GM12878 (cell line): ENCODE results near the gene EPN1. TPM values are rescaled to one million over a fixed set of nuclear protein-coding genes. Genes with fewer than 3 reads are reported as not detected.
A peak's percentile ranks its signal among the peaks of the same experiment; 100 is the strongest.

Experiments
- ATAC-seq: fragments of 200-7000 bp; cut with Tn5 transposase; 3 replicates; pipeline ENCODE4 v1.9.1; 2020; ENCODE audit warnings: mild to moderate bottlenecking, moderate library complexity
- BruUV-seq: library from RNA; stranded (reverse); fragments of 400-500 nt; replicated peaks from 2 replicates; lab custom pipeline; 2021; lab: Mats Ljungman, UMichigan
- CTCF ChIA-PET: fragments of 300-600 bp; sonication (Branson Sonifier 250); formaldehyde crosslinking; extraction: SDS; loops from one replicate; lab custom pipeline; 2021; ENCODE audit warnings: inconsistent platforms; lab: Yijun Ruan, JAX
- POLR2A ChIA-PET: fragments of 350-600 bp; formaldehyde crosslinking; extraction: SDS; loops from one replicate; lab custom pipeline; 2021; ENCODE audit warnings: inconsistent platforms; lab: Charles Lee
- RAD21 ChIA-PET: fragments of 300-600 bp; sonication (Branson Sonifier 250); formaldehyde crosslinking; loops from one replicate; lab custom pipeline; 2023; ENCODE audit warnings: antibody characterized with exemption; ENCODE audit not compliant: unreplicated experiment; lab: Charles Lee
- SMC1A ChIA-PET: fragments of 300-600 bp; sonication (Branson Sonifier 250); formaldehyde crosslinking; loops from one replicate; lab custom pipeline; 2023; ENCODE audit not compliant: unreplicated experiment, uncharacterized antibody; lab: Charles Lee
- DNase-seq: peaks from one replicate; pipeline ENCODE4 v3.0.0-alpha.2; 2011; ENCODE audit warnings: low read depth, low spot score
- FAIRE-seq: peaks from 3 replicates; lab custom pipeline; 2011; peaks lifted over from hg19 to GRCh38; lab: Jason Lieb, UNC
- H2AFZ ChIP-seq: 2 replicates; pipeline ENCODE4 v1.6.0; 2011; ENCODE audit warnings: low read depth, low read length, control low read depth; ENCODE audit not compliant: control insufficient read depth
- H3K27ac ChIP-seq: 2 replicates; pipeline ENCODE4 v1.5.1; 2011; ENCODE audit warnings: control low read depth; ENCODE audit not compliant: control insufficient read depth, insufficient read depth
- H3K27me3 ChIP-seq, 2 experiments: replicated peaks in 1 of 2; 2 replicates each; pipeline versions ENCODE4 v1.6.0 to v1.6.1; 2011; ENCODE audit warnings: low read length in 1 of 2; ENCODE audit not compliant: control insufficient read depth in 2 of 2, insufficient read depth in 2 of 2
- H3K36me3 ChIP-seq, 2 experiments: 2 replicates each; pipeline ENCODE4 v1.5.1; 2011; ENCODE audit warnings: low read length in 1 of 2; ENCODE audit not compliant: control insufficient read depth in 2 of 2, insufficient read depth in 2 of 2
- H3K4me1 ChIP-seq: 2 replicates; pipeline ENCODE4 v1.6.1; 2011; ENCODE audit warnings: mild to moderate bottlenecking, low read length, moderate library complexity, mixed read lengths; ENCODE audit not compliant: control insufficient read depth, insufficient read depth
- H3K4me2 ChIP-seq: 2 replicates; pipeline ENCODE4 v1.6.0; 2011; ENCODE audit warnings: control low read depth; ENCODE audit not compliant: control insufficient read depth, insufficient read depth
- H3K4me3 ChIP-seq: fragments of 200-600 bp; sonication (generic); 2 replicates; pipeline ENCODE4 v1.5.1; 2016
- H3K79me2 ChIP-seq: 2 replicates; pipeline ENCODE4 v1.6.0; 2011; ENCODE audit warnings: low read length; ENCODE audit not compliant: control insufficient read depth, insufficient read depth
- H3K9ac ChIP-seq: 2 replicates; pipeline ENCODE4 v1.8.0; 2011; ENCODE audit warnings: low read length, control low read depth, mixed read lengths; ENCODE audit not compliant: control insufficient read depth, insufficient read depth
- H3K9me3 ChIP-seq: replicated peaks from 3 replicates; pipeline ENCODE4 v1.5.1; 2011; ENCODE audit warnings: mild to moderate bottlenecking, low read length; ENCODE audit not compliant: control insufficient read depth, insufficient read depth
- H4K20me1 ChIP-seq: 2 replicates; pipeline ENCODE4 v1.6.0; 2011; ENCODE audit not compliant: control insufficient read depth, insufficient read depth
- CBX3 ChIP-seq: fragments of 200-600 bp; sonication (generic); IDR thresholded peaks from 2 replicates; pipeline ENCODE4 v1.6.1; 2016; ENCODE audit warnings: low read depth, borderline replicate concordance
- CHD1 ChIP-seq: IDR thresholded peaks from 2 replicates; pipeline ENCODE4 v1.6.1; 2012; ENCODE audit warnings: low read depth, low read length, improper control_type of control experiment
- FOXM1 ChIP-seq: IDR thresholded peaks from 2 replicates; pipeline ENCODE4 v1.6.1; 2012; ENCODE audit warnings: low read depth, mild to moderate bottlenecking, inconsistent platforms, low read length, moderate library complexity
- GABPA ChIP-seq: IDR thresholded peaks from 2 replicates; pipeline ENCODE4 v1.6.1; 2014; ENCODE audit warnings: antibody characterized with exemption, low read depth, mild to moderate bottlenecking, inconsistent platforms
- MEF2B ChIP-seq: fragments of 450-650 bp; IDR thresholded peaks from 2 replicates; pipeline ENCODE4 v1.6.1; 2018; ENCODE audit warnings: mild to moderate bottlenecking, moderate library complexity; ENCODE audit not compliant: partially characterized antibody, poor library complexity, severe bottlenecking
- PAX5 ChIP-seq: IDR thresholded peaks from 2 replicates; pipeline ENCODE4 v1.6.1; 2011; ENCODE audit warnings: low read depth, low read length, borderline replicate concordance
- PML ChIP-seq: IDR thresholded peaks from 2 replicates; pipeline ENCODE4 v1.6.1; 2012; ENCODE audit warnings: low read length, inconsistent platforms
- POLR2A ChIP-seq: IDR thresholded peaks from 2 replicates; pipeline ENCODE4 v1.6.1; 2011; ENCODE audit warnings: low read depth, mild to moderate bottlenecking, low read length
- SIN3A ChIP-seq: IDR thresholded peaks from 2 replicates; pipeline ENCODE4 v1.6.1; 2012; ENCODE audit warnings: low read depth, low read length, improper control_type of control experiment
- SMAD1 ChIP-seq: fragments of 450-650 bp; IDR thresholded peaks from 2 replicates; pipeline ENCODE4 v1.6.1; 2018; ENCODE audit warnings: mild to moderate bottlenecking, low read depth; ENCODE audit not compliant: partially characterized antibody
- STAT3 ChIP-seq: IDR thresholded peaks from 2 replicates; pipeline ENCODE4 v1.6.1; 2011; ENCODE audit warnings: low read depth, low read length, improper control_type of control experiment
- WGBS: methylation state at CpG from one replicate; pipeline ENCODE4 v1.1.6; 2016; ENCODE audit warnings: low lambda C conversion rate; ENCODE audit not compliant: insufficient replicate concordance, insufficient coverage; ENCODE audit errors: missing lambda C conversion rate; 5-methylcytosine and 5-hydroxymethylcytosine counted together
- in situ Hi-C: fragments of 300-500 bp; cut with MboI; formaldehyde crosslinking; loops from 9 replicates; pipeline ENCODE4 v1.14.3; 2018; ENCODE audit warnings: mixed read lengths
- intact Hi-C: fragments of 100-400 bp; cut with micrococcal nuclease; formaldehyde crosslinking; loops from one replicate; pipeline ENCODE4 v1.14.2; 2022; ENCODE audit not compliant: unreplicated experiment
- polyA plus RNA-seq, 11 experiments: library from polyadenylated mRNA; depleted of rRNA in 4 of 11; unstranded in 6 of 11; stranded (reverse) in 5 of 11; fragments of >200 nt; fragmentation: Nextera tagmentation in 4 of 11; fragmentation: Illumina TruSeq in 1 of 11; extraction: Ambion mirVana in 4 of 11; extraction: Trizol in 1 of 11; gene quantifications; 1 replicate in 1 of 11; 2 replicates in 10 of 11; pipeline versions ENCODE4 v1.2.1 to v1.2.3, GENCODE V29; 2011 to 2016; ENCODE audit warnings: inconsistent platforms in 2 of 11, missing spikeins in 2 of 11, low read depth in 1 of 11
- total RNA-seq, 4 experiments: library from RNA; depleted of rRNA in 3 of 4; stranded (reverse); fragments of >200 nt in 3 of 4; fragmentation: Illumina TruSeq in 1 of 4; extraction: Trizol in 1 of 4; gene quantifications; 2 replicates each; pipeline versions ENCODE4 v1.2.1 to v1.2.3, GENCODE V29; 2013 to 2021
- TF ChIP-seq, protein P1 (sequence below): IDR thresholded peaks from 2 replicates; pipeline ENCODE4 v1.6.1; 2011; ENCODE audit warnings: borderline replicate concordance, low read depth, mild to moderate bottlenecking, moderate library complexity, mixed read lengths, low read length; ENCODE audit not compliant: insufficient read depth; ENCODE audit errors: extremely low read length
- TF ChIP-seq, protein P2 (sequence below): fragments of 450-650 bp; IDR thresholded peaks from 2 replicates; pipeline ENCODE4 v1.6.1; 2017; ENCODE audit warnings: low read depth, mild to moderate bottlenecking, moderate library complexity
- TF ChIP-seq, protein P3 (sequence below): fragments of 450-650 bp; IDR thresholded peaks from 2 replicates; pipeline ENCODE4 v1.6.1; 2016; ENCODE audit warnings: mild to moderate bottlenecking

EPN1 gene
- total and polyA plus RNA-seq, 10 of the 15 experiments (the other 5 are each of a cell fraction or from before 2014, with no cell fraction given): 0.11 to 88.5 (median 10.6) TPM

DNA sequence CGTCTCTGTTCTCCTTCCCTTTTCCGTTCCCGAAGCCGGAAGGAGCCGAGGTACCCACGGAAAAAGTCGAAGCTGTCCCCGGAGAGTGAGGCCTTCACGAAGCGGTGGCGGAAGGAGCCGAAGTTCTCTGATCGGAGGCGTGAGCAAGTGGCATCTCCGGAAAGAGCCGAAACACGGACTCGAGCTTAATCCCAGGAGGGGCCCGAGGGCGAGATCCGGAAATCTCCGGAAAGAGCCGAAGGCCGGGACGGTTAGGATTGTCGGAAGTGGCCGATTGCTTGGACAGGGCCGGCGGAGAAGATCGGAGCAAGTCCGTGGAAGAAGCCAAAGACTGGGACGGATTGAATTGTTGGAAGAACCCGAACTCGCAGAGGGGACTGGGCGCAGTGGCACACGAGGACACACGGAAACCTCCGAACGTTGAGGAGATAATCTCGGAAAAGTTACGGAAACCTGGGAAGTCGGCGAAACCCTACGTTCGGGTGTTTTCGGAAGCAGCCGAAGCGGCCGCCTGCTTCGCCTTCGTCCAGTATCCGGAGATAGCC, 20.6 kb upstream of the EPN1 start:
- SMC1A ChIA-PET: interaction anchor here (0.7 to 2.6 kb wide), 7 partner anchors 12 to 155 kb away, joined by 3 to 28 read pairs (median 4); partner anchors contain the start of gene ZNF784

More for the DNA sequence above, 20.6 kb upstream of the EPN1 start:
- DNase-seq (peak; percentile 93), FAIRE-seq (peak; percentile 96), ATAC-seq (peak; percentile 83)
- WGBS: under 1% methylated on average over 45 of the region's 52 CpGs
- ChIA-PET POLR2A (interaction anchor here (0.6 to 1.6 kb wide), 14 partner anchors 10 to 660 kb away, joined by 3 to 12 read pairs (median 6); partner anchors contain the start of genes FIZ1, ZNF524, ZNF581 and ZNF784), CTCF (interaction anchor here (0.6 to 3.6 kb wide), 22 partner anchors 9 to 656 kb away, joined by 3 to 85 read pairs (median 4); partner anchors contain the start of genes FIZ1, PPP1R12C, ZNF524 and ZNF581), RAD21 (interaction anchor here (0.7 to 1.6 kb wide), 10 partner anchors 12 to 1464 kb away, joined by 3 to 34 read pairs (median 4); partner anchors contain the start of genes TSEN34 and ZNF581)
- Histone ChIP-seq H3K9ac (peak overlapping the region; percentile 99), H3K79me2 (peaks cover 47% of the 10 kb centered on the region), H3K4me1 (peaks cover 19% of the 10 kb centered on the region), H3K9me3 (no peaks in the 10 kb centered on the region), H3K27me3 (no peaks in the 10 kb centered on the region), H3K4me3 (peak overlapping the region; percentile 75), H3K4me2 (peak overlapping the region; percentile 90), H2AFZ (peak overlapping the region; percentile 96), H3K27ac (peak overlapping the region; percentile 100), H4K20me1 (peaks cover 9% of the 10 kb centered on the region), H3K36me3 (peaks cover 0 to 9% of the 10 kb centered on the region in 2 experiments; a peak in 3 of 4 replicates)
- TF ChIP-seq PML (0 out of 2 replicates have a peak, but pooled peaks have one; percentile 16), PAX5 (no peak), MEF2B (peak; percentile 92), CBX3 (no peak), FOXM1 (no peak), SIN3A (no peak), STAT3 (peak; percentile 10; the same call in 1 of the 2 replicates), CHD1 (0 out of 2 replicates have a peak, but pooled peaks have one; percentile 23), POLR2A (peak; percentile 48), GABPA (0 out of 2 replicates have a peak, but pooled peaks have one; percentile 64), SMAD1 (no peak)
- TF ChIP-seq, protein P1, sequence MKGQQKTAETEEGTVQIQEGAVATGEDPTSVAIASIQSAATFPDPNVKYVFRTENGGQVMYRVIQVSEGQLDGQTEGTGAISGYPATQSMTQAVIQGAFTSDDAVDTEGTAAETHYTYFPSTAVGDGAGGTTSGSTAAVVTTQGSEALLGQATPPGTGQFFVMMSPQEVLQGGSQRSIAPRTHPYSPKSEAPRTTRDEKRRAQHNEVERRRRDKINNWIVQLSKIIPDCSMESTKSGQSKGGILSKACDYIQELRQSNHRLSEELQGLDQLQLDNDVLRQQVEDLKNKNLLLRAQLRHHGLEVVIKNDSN: no peak
- TF ChIP-seq, protein P2, sequence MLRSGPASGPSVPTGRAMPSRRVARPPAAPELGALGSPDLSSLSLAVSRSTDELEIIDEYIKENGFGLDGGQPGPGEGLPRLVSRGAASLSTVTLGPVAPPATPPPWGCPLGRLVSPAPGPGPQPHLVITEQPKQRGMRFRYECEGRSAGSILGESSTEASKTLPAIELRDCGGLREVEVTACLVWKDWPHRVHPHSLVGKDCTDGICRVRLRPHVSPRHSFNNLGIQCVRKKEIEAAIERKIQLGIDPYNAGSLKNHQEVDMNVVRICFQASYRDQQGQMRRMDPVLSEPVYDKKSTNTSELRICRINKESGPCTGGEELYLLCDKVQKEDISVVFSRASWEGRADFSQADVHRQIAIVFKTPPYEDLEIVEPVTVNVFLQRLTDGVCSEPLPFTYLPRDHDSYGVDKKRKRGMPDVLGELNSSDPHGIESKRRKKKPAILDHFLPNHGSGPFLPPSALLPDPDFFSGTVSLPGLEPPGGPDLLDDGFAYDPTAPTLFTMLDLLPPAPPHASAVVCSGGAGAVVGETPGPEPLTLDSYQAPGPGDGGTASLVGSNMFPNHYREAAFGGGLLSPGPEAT: no peak
- TF ChIP-seq, protein P3, sequence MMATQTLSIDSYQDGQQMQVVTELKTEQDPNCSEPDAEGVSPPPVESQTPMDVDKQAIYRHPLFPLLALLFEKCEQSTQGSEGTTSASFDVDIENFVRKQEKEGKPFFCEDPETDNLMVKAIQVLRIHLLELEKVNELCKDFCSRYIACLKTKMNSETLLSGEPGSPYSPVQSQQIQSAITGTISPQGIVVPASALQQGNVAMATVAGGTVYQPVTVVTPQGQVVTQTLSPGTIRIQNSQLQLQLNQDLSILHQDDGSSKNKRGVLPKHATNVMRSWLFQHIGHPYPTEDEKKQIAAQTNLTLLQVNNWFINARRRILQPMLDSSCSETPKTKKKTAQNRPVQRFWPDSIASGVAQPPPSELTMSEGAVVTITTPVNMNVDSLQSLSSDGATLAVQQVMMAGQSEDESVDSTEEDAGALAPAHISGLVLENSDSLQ: peak; percentile 74
- intact Hi-C loops (loop anchor here (2.0 kb wide), 1 partner anchor 24 kb away; no protein-coding TSS in a partner anchor), in situ Hi-C loops (loop anchor here (5.0 to 25.0 kb wide), 3 partner anchors 658 to 1517 kb away; partner anchors contain the start of genes CNOT3, LENG9 and ZSCAN5A)
- no TSS peak for BruUV-seq
